CD4-positive, alpha-beta T cell (primary cell): ENCODE measurements around the gene NXPE2. TPM values are rescaled to one million over a fixed set of nuclear protein-coding genes. Genes with fewer than 3 reads are reported as not detected.

Experiments
- ATAC-seq: fragments of 200-7000 bp; cut with Tn5 transposase; one replicate; pipeline ENCODE4 v1.10.0; 2022; ENCODE audit warnings: mild to moderate bottlenecking; ENCODE audit not compliant: poor library complexity
- CTCF ChIA-PET: fragments of 350-600 bp; sonication (Branson Sonifier 250); formaldehyde crosslinking; loops from one replicate; lab custom pipeline; 2021; ENCODE audit warnings: antibody characterized with exemption, inconsistent platforms; lab: Charles Lee
- POLR2A ChIA-PET: fragments of 350-600 bp; sonication (Branson Sonifier 250); formaldehyde crosslinking; loops from one replicate; lab custom pipeline; 2021; ENCODE audit warnings: antibody characterized with exemption, inconsistent platforms; lab: Charles Lee
- DNase-seq, 14 experiments: peaks; one replicate each; pipeline ENCODE4 v3.0.0-alpha.2; 2013 to 2020; ENCODE audit warnings: mixed read lengths in 2 of 14
- H3K27ac ChIP-seq, 2 donors: one replicate each; pipeline versions ENCODE4 v1.5.1 to v1.7.0; 2013; ENCODE audit warnings: low read length in 2 of 2, low read depth in 1 of 2, mild to moderate bottlenecking in 1 of 2
- H3K27me3 ChIP-seq, 2 experiments: 1 replicate in 1 of 2; 2 replicates in 1 of 2; pipeline versions ENCODE4 v1.6.1 to v1.7.0; 2013; ENCODE audit warnings: low read length in 2 of 2, control low read depth in 1 of 2, mild to moderate bottlenecking in 1 of 2, moderate library complexity in 1 of 2; ENCODE audit not compliant: insufficient read depth in 2 of 2, control insufficient read depth in 1 of 2
- H3K36me3 ChIP-seq: one replicate; pipeline ENCODE4 v1.6.1; 2013; ENCODE audit warnings: low read length, control low read depth; ENCODE audit not compliant: insufficient read depth
- H3K4me1 ChIP-seq: one replicate; pipeline ENCODE4 v1.6.1; 2013; ENCODE audit warnings: low read length, control low read depth; ENCODE audit not compliant: insufficient read depth
- H3K4me3 ChIP-seq: one replicate; pipeline ENCODE4 v1.5.1; 2013; ENCODE audit warnings: mild to moderate bottlenecking, low read length, moderate library complexity
- H3K9me3 ChIP-seq, 2 experiments: 1 replicate in 1 of 2; 2 replicates in 1 of 2; pipeline versions ENCODE4 v1.6.1 to v1.7.0; 2013; ENCODE audit warnings: low read length in 2 of 2, mild to moderate bottlenecking in 2 of 2, control low read depth in 1 of 2, moderate library complexity in 1 of 2; ENCODE audit not compliant: control insufficient read depth in 1 of 2, insufficient read depth in 1 of 2
- H3K27ac Mint-ChIP-seq: one replicate; pipeline ENCODE4 v1.8.0; 2020; ENCODE audit warnings: mixed read lengths
- H3K27me3 Mint-ChIP-seq: one replicate; pipeline ENCODE4 v1.8.0; 2021; ENCODE audit warnings: mixed read lengths
- H3K36me3 Mint-ChIP-seq: one replicate; pipeline ENCODE4 v1.8.0; 2021; ENCODE audit warnings: low read depth, mixed read lengths
- H3K4me1 Mint-ChIP-seq: one replicate; pipeline ENCODE4 v1.8.0; 2021; ENCODE audit warnings: low read depth, mixed read lengths
- H3K4me3 Mint-ChIP-seq: one replicate; pipeline ENCODE4 v1.8.0; 2020; ENCODE audit warnings: mild to moderate bottlenecking, mixed read lengths
- H3K9me3 Mint-ChIP-seq: one replicate; pipeline ENCODE4 v1.8.0; 2020; ENCODE audit warnings: mixed read lengths
- CTCF ChIP-seq: fragments of 200-600 bp; IDR thresholded peaks from one replicate; pipeline ENCODE4 v1.8.0; 2022; ENCODE audit warnings: antibody characterized with exemption, mild to moderate bottlenecking
- intact Hi-C, 2 experiments: fragments of 100-400 bp; cut with DNase I in 1 of 2; cut with micrococcal nuclease in 1 of 2; formaldehyde crosslinking; loops; one replicate each; pipeline versions ENCODE4 v1.15.1 to v1.9.0; 2023 to 2025; cut with DNase I, micrococcal nuclease
- total RNA-seq, 174 experiments: library from RNA in 2 of 174; stranded (reverse) in 2 of 174; gene quantifications; one replicate each; pipeline ENCODE4 v1.2.3 and lab custom pipeline; 2021 to 2026

The NXPE2 gene
- total RNA-seq, 2 experiments from 2014 or later, result not detected

GRCh38 chr11:114679505-114679904 lies 1.2 kb downstream of the NXPE2 start:
- peaks cover 6% of the 10 kb centered on the region for H3K9me3 Mint-ChIP-seq
- POLR2A ChIA-PET, result no interaction called here
- H3K4me3 Mint-ChIP-seq, result no peak overlapping the region

GRCh38 chr11:114683007-114683406 lies 4.7 kb downstream of the NXPE2 start:
- no peak overlapping the region for H3K27ac Mint-ChIP-seq
- no peaks in the 10 kb centered on the region for H3K27me3 Mint-ChIP-seq
- no peaks in the 10 kb centered on the region for H3K36me3 Mint-ChIP-seq
- peaks cover 6% of the 10 kb centered on the region for H3K9me3 Mint-ChIP-seq
- ATAC-seq (no peak), DNase-seq (no peak)
- POLR2A ChIA-PET, result no interaction called here
- no peak overlapping the region for H3K27ac ChIP-seq
- no peak for TF ChIP-seq CTCF
- H3K4me1 ChIP-seq, result no peaks in the 10 kb centered on the region
- no peak overlapping the region for H3K4me3 ChIP-seq
- H3K4me3 Mint-ChIP-seq, result no peak overlapping the region
- no peaks in the 10 kb centered on the region for H3K27me3 ChIP-seq
- H3K36me3 ChIP-seq, result no peaks in the 10 kb centered on the region
- CTCF ChIA-PET, result no interaction called here
- intact Hi-C loops, result no loop called here
- H3K9me3 ChIP-seq, result peaks cover 0 to 4% of the 10 kb centered on the region in 2 experiments
- no peaks in the 10 kb centered on the region for H3K4me1 Mint-ChIP-seq

More at GRCh38 chr11:114679505-114679904, 1.2 kb downstream of the NXPE2 start:
- Histone ChIP-seq H3K4me1 (no peaks in the 10 kb centered on the region), H3K27ac (no peak overlapping the region), H3K27me3 (no peaks in the 10 kb centered on the region), H3K9me3 (peaks cover 0 to 4% of the 10 kb centered on the region in 2 experiments), H3K36me3 (no peaks in the 10 kb centered on the region), H3K4me3 (no peak overlapping the region)
- H3K4me1 Mint-ChIP-seq, result no peaks in the 10 kb centered on the region
- ATAC-seq (no peak), DNase-seq (no peak)
- no peak for TF ChIP-seq CTCF
- no peaks in the 10 kb centered on the region for H3K27me3 Mint-ChIP-seq
- no peaks in the 10 kb centered on the region for H3K36me3 Mint-ChIP-seq
- CTCF ChIA-PET, result no interaction called here
- intact Hi-C loops, result no loop called here
- no peak overlapping the region for H3K27ac Mint-ChIP-seq

- intact Hi-C loops, result no loop called here
- Histone ChIP-seq H3K36me3 (no peaks in the 10 kb centered on the region), H3K4me1 (no peaks in the 10 kb centered on the region), H3K9me3 (peaks cover 0 to 4% of the 10 kb centered on the region in 2 experiments), H3K27ac (no peak overlapping the region), H3K4me3 (no peak overlapping the region), H3K27me3 (no peaks in the 10 kb centered on the region)
- no peak for DNase-seq
- ATAC-seq, result no peak
- no peaks in the 10 kb centered on the region for H3K36me3 Mint-ChIP-seq
- ChIA-PET POLR2A (no interaction called here), CTCF (no interaction called here)
- no peaks in the 10 kb centered on the region for H3K4me1 Mint-ChIP-seq
- no peak for TF ChIP-seq CTCF
- no peak overlapping the region for H3K27ac Mint-ChIP-seq
- no peak overlapping the region for H3K4me3 Mint-ChIP-seq
- H3K27me3 Mint-ChIP-seq, result no peaks in the 10 kb centered on the region
- H3K9me3 Mint-ChIP-seq, result peaks cover 6% of the 10 kb centered on the region
Measured at GRCh38 chr11:114684636-114685035, 6.3 kb downstream of the NXPE2 start.
